HFF-Myc (cell line): ENCODE measurements around the gene UBE2O.
A peak's percentile ranks its signal among the peaks of the same experiment; 100 is the strongest.

Experiments
- DNase-seq: peaks from one replicate; pipeline ENCODE4 v3.0.0-alpha.2; 2011; ENCODE audit warnings: low read depth; ENCODE audit errors: extremely low read depth
- H3K4me3 ChIP-seq: replicated peaks from 2 replicates; pipeline ENCODE4 v1.5.1; 2011; ENCODE audit warnings: low read depth, mild to moderate bottlenecking, control low read depth, low read length
- TF ChIP-seq, protein P1 (sequence below): IDR thresholded peaks from 2 replicates; pipeline ENCODE4 v1.5.1; 2012; ENCODE audit warnings: mild to moderate bottlenecking, low read depth, low read length, control low read depth; ENCODE audit errors: missing control alignments

UBE2O gene

DNA sequence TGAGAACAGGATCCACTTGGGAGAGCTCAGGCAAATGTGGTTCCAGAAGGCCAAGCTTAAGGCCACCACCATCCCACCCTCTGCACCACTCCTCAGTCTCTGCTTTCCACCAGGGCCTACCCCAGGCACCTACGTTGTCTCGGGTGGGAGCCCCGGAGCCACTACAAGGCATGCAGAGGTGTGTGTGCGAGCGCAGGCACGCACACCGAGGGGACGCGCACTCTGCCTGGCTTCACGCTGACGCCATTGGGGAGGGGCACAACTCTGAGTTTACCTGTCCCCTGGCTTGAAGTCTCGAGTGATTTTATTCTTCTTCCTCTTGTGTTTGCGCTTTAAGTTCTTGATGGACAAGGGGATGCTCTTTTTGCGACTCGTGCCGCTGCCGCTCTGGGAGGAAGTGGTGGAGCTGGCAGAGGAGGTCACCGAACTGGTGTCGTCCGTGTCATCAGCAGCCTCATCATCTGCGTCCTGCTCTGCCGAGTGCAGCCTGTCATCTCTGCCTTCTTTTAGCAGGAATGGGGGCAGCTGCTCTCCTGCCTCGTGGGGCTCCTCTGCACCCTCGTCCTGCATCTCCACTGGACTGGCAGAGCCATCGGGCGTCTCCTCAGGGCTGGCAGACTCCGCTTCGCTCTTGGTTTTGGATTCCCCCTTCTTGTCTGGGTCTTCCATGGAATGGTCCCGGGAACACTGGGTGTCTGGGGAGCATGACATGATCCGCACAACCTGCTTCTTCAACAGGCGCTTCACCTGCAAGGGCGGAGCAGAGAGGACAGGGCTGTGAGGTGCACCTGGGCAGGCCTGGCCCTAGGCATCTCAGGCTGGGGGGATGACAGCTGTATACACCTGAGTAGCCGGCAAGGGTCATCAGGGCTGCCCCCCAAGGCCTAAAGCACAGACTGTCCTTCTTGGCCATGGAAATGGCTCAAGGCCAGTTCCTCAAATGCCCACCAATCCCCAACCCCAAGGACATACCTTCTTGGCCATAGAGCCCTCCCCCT lies 53.5 kb downstream of the UBE2O start:
- TF ChIP-seq, protein P1, sequence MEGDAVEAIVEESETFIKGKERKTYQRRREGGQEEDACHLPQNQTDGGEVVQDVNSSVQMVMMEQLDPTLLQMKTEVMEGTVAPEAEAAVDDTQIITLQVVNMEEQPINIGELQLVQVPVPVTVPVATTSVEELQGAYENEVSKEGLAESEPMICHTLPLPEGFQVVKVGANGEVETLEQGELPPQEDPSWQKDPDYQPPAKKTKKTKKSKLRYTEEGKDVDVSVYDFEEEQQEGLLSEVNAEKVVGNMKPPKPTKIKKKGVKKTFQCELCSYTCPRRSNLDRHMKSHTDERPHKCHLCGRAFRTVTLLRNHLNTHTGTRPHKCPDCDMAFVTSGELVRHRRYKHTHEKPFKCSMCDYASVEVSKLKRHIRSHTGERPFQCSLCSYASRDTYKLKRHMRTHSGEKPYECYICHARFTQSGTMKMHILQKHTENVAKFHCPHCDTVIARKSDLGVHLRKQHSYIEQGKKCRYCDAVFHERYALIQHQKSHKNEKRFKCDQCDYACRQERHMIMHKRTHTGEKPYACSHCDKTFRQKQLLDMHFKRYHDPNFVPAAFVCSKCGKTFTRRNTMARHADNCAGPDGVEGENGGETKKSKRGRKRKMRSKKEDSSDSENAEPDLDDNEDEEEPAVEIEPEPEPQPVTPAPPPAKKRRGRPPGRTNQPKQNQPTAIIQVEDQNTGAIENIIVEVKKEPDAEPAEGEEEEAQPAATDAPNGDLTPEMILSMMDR: no peak
- DNase-seq: no peak

DNA sequence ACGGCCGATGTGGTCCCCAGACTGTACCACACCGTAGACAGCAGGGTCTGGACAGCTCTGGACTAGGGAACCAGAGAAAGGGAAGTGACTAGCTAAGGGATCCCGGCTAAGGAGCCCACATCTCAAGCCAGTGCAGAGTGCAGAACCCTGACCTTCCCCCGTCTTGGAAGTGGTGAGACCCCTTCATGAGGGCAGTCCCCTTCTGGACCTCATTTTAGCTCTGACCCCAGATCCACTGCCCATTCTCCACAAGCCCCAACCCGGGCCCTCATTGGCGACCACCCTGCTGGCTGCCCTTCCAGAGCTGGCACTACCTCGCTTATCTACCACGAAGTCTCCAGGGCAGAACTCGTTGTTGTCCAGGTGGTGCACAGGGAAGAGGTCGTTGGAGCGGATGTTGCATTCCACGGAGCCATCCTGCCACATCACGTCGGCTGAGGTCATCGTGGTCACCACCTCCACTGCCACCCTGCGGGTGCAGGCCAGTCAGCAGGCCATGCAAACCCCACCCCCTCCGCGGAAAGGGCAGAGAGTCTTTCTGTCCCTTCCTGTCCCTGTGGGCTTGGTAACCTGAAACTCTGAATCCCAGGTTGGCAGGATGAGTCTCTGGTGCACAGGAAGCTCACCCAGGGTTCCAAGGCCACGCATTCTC lies 54.3 kb downstream of the UBE2O start:
- TF ChIP-seq, protein P1: no peak
- no peak for DNase-seq
- H3K4me3 ChIP-seq: no peak overlapping the region

More for the DNA sequence above, 53.5 kb downstream of the UBE2O start:
- no peak overlapping the region for H3K4me3 ChIP-seq

DNA sequence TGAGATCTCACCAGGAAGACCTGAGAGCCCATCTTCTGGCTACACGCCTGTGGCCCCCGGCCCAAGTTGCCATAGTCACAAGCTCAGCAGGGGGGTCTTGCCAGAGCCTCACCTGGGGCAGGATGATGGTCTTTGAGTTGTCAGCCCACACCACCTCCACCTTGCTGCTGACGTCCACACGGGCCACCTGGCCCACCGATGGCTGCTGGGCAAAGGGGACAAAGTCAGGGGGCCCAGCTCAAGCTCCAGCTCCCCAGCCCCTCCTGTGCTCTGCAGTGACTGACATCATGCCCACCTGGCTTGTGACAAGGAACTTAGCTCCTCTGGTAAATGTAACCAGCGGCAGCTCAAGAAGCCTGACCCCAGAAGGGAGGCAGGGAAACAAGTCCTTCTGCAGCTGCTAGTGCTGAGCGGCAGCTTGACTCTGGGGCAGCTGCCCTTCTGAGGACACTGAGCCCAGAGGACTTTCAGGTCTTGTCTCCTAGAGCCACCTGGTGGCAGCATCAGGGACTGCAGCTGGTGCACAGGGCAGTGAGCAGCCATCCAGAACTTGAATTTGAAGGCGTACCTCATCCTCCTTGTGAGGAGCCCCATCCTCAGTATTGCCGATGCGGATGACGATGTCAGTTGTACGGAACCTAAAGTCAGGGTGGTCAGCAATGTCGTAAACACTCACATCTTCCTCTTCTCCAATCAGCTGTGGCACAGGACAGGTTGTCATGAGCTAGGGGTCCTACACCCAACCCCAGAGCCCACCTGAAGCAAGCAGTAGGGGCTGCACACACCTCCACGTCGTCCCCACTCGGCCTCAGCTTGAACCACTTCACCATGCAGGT lies 55.0 kb downstream of the UBE2O start:
- peak; percentile 72 for DNase-seq
- H3K4me3 ChIP-seq: no peak overlapping the region
- TF ChIP-seq, protein P1: peak; percentile 93

DNA sequence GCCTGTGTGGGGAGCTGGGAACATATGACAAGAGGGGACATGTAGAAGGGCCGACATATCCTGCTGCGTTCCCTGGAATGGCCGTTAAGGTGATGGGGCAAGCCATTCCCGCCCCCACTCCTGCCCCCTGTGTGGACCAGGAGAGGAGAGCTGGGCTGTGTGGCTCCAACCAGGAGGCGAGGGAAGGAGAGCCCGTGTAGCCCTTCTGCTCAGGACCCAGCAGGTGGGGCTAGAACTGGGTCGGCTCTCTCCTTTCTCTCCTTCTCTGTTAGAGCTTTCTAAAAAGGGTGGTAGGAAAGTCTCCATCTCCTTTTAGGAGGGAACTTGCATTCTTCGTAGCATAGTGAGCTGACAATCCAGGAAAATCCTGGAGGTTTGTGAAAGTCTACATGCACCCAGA lies 55.8 kb downstream of the UBE2O start:
- no peak for DNase-seq
- TF ChIP-seq, protein P1: peak; percentile 10
- H3K4me3 ChIP-seq: no peak overlapping the region

DNA sequence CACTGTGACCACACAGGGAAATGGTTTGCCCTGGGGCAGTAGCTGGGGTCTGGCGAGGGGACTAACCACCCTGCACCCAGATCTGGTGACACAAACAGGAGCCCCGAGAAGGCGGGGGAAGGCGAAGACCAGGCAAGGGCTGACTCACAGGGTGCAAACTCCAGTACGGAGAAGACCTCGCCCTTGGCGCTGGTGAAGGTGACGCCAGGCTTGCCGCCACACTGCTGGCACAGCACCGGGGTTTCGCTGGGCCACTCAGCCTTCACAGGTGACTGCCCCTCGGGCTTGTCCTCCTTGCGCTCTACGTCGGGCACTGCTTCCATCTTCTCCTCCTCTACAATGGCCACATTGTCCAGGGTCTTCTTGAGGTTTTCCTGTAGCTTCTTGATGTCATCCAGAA lies 57.0 kb downstream of the UBE2O start:
- no peak overlapping the region for H3K4me3 ChIP-seq
- TF ChIP-seq, protein P1: no peak
- DNase-seq: no peak

DNA sequence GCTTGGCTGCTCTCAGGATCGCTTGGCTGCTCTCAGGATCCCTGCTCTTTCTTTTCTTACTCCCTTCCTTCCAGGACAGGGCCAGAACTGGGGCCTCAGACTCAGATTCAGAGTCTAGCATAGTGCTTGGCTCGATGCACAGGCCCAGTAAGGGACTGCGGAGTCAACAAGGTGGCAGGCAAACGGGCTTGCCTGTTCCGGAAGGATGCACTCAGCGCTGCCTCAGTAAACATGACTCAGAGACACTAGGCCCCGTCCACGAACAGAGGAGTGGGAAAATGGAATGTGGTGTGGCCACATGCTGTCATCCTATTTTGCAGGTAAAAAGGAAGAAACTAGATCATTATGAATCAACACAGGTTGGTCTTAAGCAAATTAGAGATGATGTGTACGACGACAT lies 58.8 kb downstream of the UBE2O start:
- no peak overlapping the region for H3K4me3 ChIP-seq
- no peak for DNase-seq
- TF ChIP-seq, protein P1: no peak
